ENCODE data around the gene NPAS2. TPM values are rescaled to one million over a fixed set of nuclear protein-coding genes. Genes with fewer than 3 reads are reported as not detected.

The NPAS2 gene
- total RNA-seq, 6 donors from 2014 or later: 13.8 to 52.5 (median 23.0) TPM

GRCh38 chr2:100981011-100981410 is 161.1 kb downstream of the NPAS2 start:
- no peaks in the 10 kb centered on the region for H3K4me1 ChIP-seq
- no peak overlapping the region for H3K27ac ChIP-seq
- WGBS, 2 donors: 89 to 93% methylated on average over 2 of the region's 2 CpGs
- DNase-seq: no peak
- H3K9me3 ChIP-seq: no peaks in the 10 kb centered on the region
- ATAC-seq (ENCODE audit: low FRiP score in 2 of 2): no peak
- no peak for TF ChIP-seq EP300 (IDR thresholded peaks at IDR 0.05)
- no peak for TF ChIP-seq POLR2A (IDR thresholded peaks at IDR 0.05)
- no peak for TF ChIP-seq CTCF (IDR thresholded peaks at IDR 0.05)
- no peak for TF ChIP-seq POLR2AphosphoS5 (IDR thresholded peaks at IDR 0.05)
- H3K27me3 ChIP-seq: no peaks in the 10 kb centered on the region
- peaks cover 0 to 10% (median 3%) of the 10 kb centered on the region in 4 donors for H3K36me3 ChIP-seq
- no peak overlapping the region for H3K4me3 ChIP-seq

GRCh38 chr2:100982431-100982861 is 162.5 kb downstream of the NPAS2 start:
- WGBS, 2 donors: 85 to 89% methylated on average over 6 to 8 of the region's 8 CpGs
- DNase-seq (no peak), ATAC-seq (ENCODE audit: low FRiP score in 2 of 2) (no peak)
- H3K27ac ChIP-seq: no peak overlapping the region
- H3K27me3 ChIP-seq: no peaks in the 10 kb centered on the region
- H3K9me3 ChIP-seq: no peaks in the 10 kb centered on the region
- peaks cover 0 to 6% (median under 1%) of the 10 kb centered on the region in 4 donors for H3K36me3 ChIP-seq
- H3K4me1 ChIP-seq: no peaks in the 10 kb centered on the region
- H3K4me3 ChIP-seq: no peak overlapping the region
- no peak for TF ChIP-seq POLR2AphosphoS5 (IDR thresholded peaks at IDR 0.05)
- no peak for TF ChIP-seq POLR2A (IDR thresholded peaks at IDR 0.05)
- TF ChIP-seq EP300 (IDR thresholded peaks at IDR 0.05): no peak
- TF ChIP-seq CTCF (IDR thresholded peaks at IDR 0.05): no peak

GRCh38 chr2:100983201-100983600 is 163.3 kb downstream of the NPAS2 start:
- DNase-seq (peak in 1 of 2 donors; percentile 66), ATAC-seq (ENCODE audit: low FRiP score in 2 of 2) (no peak)
- H3K4me1 ChIP-seq: no peaks in the 10 kb centered on the region
- no peaks in the 10 kb centered on the region for H3K9me3 ChIP-seq
- H3K36me3 ChIP-seq: peaks cover 0 to 6% (median 0%) of the 10 kb centered on the region in 4 donors
- no peaks in the 10 kb centered on the region for H3K27me3 ChIP-seq
- 94 to 95% methylated on average over 5 to 12 of the region's 12 CpGs for WGBS, 2 donors
- H3K27ac ChIP-seq: peak overlapping the region in 1 of 4 donors; percentile 7
- no peak overlapping the region for H3K4me3 ChIP-seq
- no peak for TF ChIP-seq POLR2A (IDR thresholded peaks at IDR 0.05)
- TF ChIP-seq EP300 (IDR thresholded peaks at IDR 0.05): no peak
- TF ChIP-seq POLR2AphosphoS5 (IDR thresholded peaks at IDR 0.05): no peak
- no peak for TF ChIP-seq CTCF (IDR thresholded peaks at IDR 0.05)

- Histone ChIP-seq H3K36me3 (peaks cover 0 to 6% (median 0%) of the 10 kb centered on the region in 4 donors), H3K27me3 (no peaks in the 10 kb centered on the region), H3K9me3 (no peaks in the 10 kb centered on the region), H3K4me3 (no peak overlapping the region), H3K4me1 (no peaks in the 10 kb centered on the region), H3K27ac (no peak overlapping the region)
- ATAC-seq (ENCODE audit: low FRiP score in 2 of 2) (no peak), DNase-seq (no peak)
- WGBS, 2 donors: 80 to 83% methylated on average over 11 of the region's 11 CpGs
- TF ChIP-seq POLR2A (IDR thresholded peaks at IDR 0.05) (no peak), CTCF (IDR thresholded peaks at IDR 0.05) (no peak), POLR2AphosphoS5 (IDR thresholded peaks at IDR 0.05) (no peak), EP300 (IDR thresholded peaks at IDR 0.05) (no peak)
Observed at GRCh38 chr2:100983684-100984310, 163.9 kb downstream of the NPAS2 start.

- H3K27ac ChIP-seq: no peak overlapping the region
- no peaks in the 10 kb centered on the region for H3K27me3 ChIP-seq
- H3K36me3 ChIP-seq: peaks cover 0 to 6% (median 0%) of the 10 kb centered on the region in 4 donors
- ATAC-seq (ENCODE audit: low FRiP score in 2 of 2): peak in 1 of 2 donors; percentile 86
- peak in 1 of 2 donors; percentile 78 for DNase-seq
- no peak overlapping the region for H3K4me3 ChIP-seq
- H3K9me3 ChIP-seq: no peaks in the 10 kb centered on the region
- TF ChIP-seq EP300 (IDR thresholded peaks at IDR 0.05) (no peak), CTCF (IDR thresholded peaks at IDR 0.05) (peak; percentile 78 to 92 (median 86)), POLR2AphosphoS5 (IDR thresholded peaks at IDR 0.05) (no peak)
- WGBS, 2 donors: 31 to 34% methylated on average over 7 of the region's 7 CpGs
- no peaks in the 10 kb centered on the region for H3K4me1 ChIP-seq
Observed at GRCh38 chr2:100984892-100985307, 165.0 kb downstream of the NPAS2 start.

Data from upper lobe of left lung (tissue), 6 donors.